GM21526 (cell line): ENCODE data around the gene MED12L.
A peak's percentile ranks its signal among the peaks of the same experiment; 100 is the strongest.
"Not testable (repeated sequence)": the region's sequence is repeated elsewhere in the genome, so short reads cannot be mapped to it uniquely, and the experiment has no call there.

Source experiments
- ATAC-seq: cut with Tn5 transposase; IDR thresholded peaks from one replicate; pipeline ENCODE4 v1.9.1; 2021; ENCODE audit warnings: moderate library complexity; ENCODE audit not compliant: unreplicated experiment, low FRiP score

MED12L gene

DNA sequence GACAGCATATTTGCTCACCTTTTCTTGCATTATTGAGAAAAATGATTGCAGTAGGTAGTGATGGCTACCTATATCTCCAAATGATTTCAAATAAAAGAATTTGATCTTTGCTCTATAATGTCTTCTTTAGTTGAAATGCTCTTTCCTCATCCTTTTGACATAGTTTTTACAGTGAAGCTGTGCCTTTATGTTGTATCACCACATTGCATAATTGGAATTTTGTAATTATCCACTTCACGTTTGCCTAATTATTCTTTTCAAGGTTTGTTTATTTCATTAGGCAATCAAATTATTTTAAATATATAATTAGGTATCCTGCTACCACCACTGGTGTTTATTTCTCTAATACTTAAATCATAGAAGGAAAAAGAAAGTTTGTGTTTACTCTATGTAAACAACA is 265.2 kb downstream of the MED12L start:
- no peak for ATAC-seq

DNA sequence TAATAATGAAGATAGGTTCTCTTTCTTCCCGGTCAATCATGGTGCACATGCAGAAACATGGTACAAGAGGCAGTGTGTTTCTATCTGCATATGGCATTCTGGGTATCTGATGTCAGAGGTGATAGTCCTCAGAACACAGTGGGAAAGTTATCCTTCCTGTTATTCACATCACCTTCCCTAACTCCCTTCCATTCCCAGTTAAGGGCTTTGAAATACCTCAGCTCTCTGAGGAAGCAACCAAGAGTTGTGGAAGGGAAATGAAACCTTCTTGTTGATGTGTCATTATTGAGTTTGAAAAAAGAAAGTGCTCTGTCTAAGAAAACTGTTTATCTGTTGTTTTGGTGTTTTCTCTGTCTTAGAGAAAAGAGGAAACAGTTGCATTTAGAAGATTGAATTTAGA is 265.8 kb downstream of the MED12L start:
- peak; percentile 91 for ATAC-seq

- peak; percentile 26 for ATAC-seq
Measured at GRCh38 chr3:151351648-151352047, 266.2 kb downstream of the MED12L start.

GRCh38 chr3:151356794-151357462 is 271.5 kb downstream of the MED12L start:
- no peak for ATAC-seq

GRCh38 chr3:151357463-151357850 is 272.0 kb downstream of the MED12L start:
- ATAC-seq, result no peak

DNA sequence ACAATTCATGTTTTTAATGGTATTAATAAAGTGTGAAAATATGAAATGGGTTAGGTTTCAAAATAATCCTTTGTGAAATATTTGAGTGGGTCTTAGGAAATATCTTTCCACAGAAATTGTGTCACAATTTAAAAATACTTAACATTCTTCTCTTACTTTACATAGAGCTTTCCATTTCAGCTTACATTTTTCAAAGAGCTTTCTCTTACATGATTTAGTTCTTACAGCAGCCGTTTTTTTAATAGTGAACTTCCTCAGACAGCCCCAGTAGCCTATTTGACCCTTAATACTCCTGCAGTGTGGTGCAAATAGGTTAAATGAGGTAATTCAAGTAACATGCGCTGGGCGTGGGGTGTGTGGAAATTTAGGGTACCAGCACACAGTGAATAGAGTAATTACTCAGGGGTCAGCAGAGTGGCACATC is 277.3 kb downstream of the MED12L start:
- no peak for ATAC-seq

- ATAC-seq, result no peak
Measured at GRCh38 chr3:151366993-151367392, 281.5 kb downstream of the MED12L start.

DNA sequence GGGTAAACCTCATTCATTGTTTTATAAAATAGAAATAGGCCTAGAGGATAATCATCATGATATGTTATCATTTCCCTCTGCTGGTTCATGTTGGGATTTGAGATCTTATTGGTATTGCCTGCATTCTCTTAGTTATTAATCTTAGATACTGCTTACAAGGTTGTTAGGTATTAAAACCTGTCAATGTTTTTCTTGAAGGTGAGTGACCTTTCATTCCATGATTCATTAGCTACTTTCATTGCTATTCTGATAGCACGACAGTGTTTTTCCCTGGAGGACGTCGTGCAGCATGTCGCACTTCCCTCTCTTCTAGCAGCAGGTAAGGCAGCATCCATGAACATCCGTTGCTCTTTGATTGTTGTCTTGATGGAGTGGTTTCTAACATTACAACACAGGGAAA is 282.0 kb downstream of the MED12L start:
- ATAC-seq, result no peak

DNA sequence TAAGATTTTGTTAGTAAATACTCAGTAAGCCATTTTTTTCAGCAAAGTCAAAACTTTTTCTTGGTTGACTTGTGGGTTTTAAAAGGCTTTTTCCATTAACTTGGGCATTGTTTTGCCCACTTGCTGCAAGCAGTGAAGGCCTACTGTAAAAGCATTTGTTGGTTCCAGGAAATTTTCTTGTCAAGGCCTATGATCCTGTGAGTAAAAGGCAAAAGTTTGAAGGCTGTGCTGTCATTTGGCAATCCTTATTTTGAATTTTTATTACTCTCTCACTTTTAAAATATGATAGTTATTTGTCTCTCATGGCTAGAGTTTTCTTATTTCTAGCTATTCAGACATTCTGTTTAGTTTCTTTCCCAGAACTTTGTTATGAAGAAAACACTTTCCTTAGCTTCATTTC is 286.1 kb downstream of the MED12L start:
- no peak for ATAC-seq

DNA sequence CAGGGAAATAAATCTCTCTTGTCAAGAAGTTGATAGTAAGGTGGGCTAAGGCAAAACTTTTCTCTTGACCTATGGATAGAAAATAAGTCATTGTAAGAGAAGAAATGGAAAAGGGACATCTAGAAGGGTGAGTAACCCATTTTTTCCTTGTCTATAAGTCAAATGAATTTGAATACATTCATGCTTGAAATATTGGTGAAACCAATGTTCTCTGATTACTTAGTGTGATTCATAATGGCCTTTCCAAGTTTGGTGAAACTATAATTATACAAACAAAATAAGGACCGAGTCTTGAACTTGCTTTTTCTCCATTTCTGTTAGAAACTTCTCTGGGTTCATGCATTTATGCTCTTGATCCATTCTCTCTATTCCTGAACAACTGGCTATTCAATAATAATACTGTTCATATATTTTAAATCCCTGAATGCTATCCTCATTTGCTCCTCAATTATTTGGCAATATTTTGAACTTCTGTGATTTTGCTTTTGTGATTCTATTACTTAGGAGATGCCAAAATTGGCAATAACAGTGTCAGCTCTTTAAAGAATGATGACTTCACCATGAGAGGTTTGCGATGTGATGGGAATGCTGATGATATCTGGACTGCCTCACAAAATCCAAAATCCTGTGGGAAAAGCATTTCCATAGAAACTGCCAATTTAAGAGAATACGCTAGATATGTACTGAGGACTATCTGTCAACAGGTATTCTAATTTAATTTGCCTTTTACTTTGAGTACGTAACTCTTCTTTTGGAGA is 286.8 kb downstream of the MED12L start:
- ATAC-seq, result no peak

GRCh38 chr3:151377768-151378385 is 292.4 kb downstream of the MED12L start:
- peak; percentile 61 for ATAC-seq

DNA sequence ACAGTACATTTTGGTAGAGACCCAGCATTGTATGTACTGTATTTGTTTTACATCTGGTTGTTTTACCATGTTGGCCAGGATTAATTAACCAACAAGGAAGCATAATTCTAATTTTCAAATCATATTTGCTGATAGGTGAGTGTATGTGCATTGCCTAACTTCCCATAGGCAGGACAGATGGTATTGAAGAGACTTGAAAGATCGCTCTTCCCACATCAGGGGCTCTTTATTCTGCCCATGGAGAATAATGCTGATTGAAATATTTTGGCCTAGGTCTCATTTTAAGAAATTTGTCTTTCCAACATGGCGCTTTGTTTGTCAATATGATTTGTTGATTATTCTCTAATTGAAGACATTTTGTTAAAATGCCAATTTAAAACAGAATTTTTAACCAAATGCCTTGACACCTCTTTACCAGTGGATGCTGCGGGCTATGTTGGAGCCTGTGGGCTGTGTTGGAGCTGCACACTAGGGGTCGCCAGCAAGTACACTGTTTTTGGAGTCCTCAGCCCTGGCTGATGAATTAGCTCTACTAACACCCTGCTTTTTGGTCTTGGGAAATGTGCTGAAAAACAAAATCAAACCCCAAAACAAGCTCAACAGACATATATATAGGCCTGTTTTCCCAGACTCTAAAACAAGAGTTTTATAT is 293.7 kb downstream of the MED12L start:
- peak; percentile 45 for ATAC-seq

- ATAC-seq, result no peak
Measured at GRCh38 chr3:151382671-151383070, 297.2 kb downstream of the MED12L start.

- ATAC-seq, result no peak
Measured at GRCh38 chr3:151383111-151383510, 297.6 kb downstream of the MED12L start.

DNA sequence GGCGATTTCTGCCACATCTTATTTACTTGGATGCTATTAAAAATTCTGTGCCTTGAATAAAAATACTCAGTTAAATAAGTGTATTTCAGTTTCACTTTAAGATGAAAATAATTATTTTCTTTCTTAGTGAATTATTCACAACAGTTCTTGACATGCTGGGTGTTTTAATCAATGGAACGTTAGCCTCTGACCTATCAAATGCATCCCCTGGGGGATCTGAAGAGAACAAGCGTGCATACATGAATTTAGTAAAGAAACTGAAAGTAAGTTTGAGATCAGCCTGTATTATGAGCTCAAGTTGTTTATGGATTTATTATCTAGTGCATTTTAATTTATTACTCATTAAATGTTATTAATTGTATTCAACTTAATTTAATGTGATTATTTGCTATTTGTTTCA is 298.5 kb downstream of the MED12L start:
- ATAC-seq, result peak; percentile 36

DNA sequence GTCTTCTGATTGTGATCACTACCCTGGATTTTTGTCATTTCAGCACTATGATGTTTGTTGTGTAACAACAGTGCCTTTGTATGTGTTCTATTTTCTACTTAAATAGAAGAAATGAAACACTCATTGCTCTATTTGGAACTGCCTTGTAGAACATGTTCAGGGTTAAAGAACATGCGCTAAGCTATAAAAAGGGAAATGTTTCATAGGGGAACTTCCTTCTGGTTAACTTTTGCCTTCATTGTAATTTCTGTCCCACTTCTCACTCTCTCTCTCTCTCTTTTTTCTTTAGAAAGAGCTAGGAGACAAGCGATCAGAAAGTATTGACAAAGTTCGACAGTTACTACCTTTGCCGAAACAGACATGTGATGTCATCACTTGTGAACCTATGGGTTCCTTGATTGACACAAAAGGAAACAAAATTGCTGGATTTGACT is 299.3 kb downstream of the MED12L start, which contains the start of gene P2RY12:
P2RY12 (minus strand) TSS at position 13 of the 434 bp plus-strand sequence. CDS start 45,908 bp downstream, outside the sequence.
- ATAC-seq, result peak; percentile 50

GRCh38 chr3:151386056-151386455 is 300.6 kb downstream of the MED12L start:
- ATAC-seq, result no peak

DNA sequence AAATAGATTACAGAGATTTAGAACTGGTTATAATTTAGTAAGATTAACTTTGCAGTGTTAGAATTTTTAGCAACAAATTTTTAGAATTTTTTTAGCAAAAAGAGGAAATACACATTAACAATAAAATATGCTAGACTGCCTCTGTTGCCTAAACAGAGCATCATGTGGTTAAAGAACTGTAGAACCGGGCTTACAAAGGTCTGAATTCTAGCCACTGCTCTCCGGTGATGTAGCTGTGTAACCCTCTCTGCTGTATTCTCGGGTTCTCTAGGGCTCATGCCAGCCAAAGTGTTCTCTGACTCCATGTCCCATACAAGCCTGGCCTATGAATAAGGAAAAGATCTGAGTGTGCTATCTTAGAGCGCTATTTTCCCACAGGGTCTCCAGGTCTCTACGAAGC is 302.0 kb downstream of the MED12L start:
- ATAC-seq, result no peak

DNA sequence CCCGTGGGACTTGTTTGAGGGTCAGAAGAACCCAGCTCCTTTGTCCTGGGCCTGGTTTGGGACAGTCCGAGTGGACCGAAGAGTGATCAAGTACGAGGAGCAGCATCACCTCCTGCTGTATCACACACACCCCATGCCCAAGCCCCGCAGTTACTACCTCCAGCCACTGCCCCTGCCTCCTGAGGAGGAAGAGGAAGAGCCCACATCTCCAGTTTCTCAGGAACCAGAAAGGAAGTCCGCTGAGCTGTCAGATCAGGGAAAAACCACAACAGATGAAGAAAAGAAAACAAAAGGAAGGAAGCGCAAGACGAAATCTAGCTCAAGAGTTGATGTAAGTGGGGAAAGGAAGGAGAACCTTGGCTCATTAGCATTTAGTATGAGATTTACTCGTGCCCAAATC is 302.4 kb downstream of the MED12L start:
- ATAC-seq, result no peak

GRCh38 chr3:151391720-151392119 is 306.3 kb downstream of the MED12L start:
- ATAC-seq, result no peak

DNA sequence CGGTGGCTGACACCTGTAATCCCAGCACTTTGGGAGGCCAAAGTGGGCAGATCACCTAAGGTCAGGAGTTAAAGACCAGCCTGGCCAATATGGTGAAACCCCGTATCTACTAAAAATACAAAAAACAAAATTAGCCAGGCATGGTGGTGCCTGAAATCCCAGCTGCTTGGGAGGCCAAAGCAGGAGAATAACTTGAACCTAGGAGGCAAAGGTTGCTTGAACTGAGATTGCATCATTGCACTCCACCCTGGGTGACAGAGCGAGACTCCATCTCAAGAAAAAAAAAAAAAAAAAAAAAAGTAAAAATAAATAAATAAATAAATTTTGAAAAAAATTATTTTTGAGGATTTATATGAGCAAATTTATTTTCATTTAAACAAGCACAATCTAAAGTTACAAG is 306.7 kb downstream of the MED12L start:
- ATAC-seq, result not testable (repeated sequence)
